Inferior parietal cortex (tissue), 1 donor: ENCODE measurements around the gene SELPLG.
"Not testable (repeated sequence)": the region's sequence is repeated elsewhere in the genome, so short reads cannot be mapped to it uniquely, and the experiment has no call there.

Experiments
- DNase-seq: peaks from one replicate; pipeline ENCODE4 v3.0.0-alpha.2; 2016; ENCODE audit errors: extremely low spot score

The SELPLG gene

DNA sequence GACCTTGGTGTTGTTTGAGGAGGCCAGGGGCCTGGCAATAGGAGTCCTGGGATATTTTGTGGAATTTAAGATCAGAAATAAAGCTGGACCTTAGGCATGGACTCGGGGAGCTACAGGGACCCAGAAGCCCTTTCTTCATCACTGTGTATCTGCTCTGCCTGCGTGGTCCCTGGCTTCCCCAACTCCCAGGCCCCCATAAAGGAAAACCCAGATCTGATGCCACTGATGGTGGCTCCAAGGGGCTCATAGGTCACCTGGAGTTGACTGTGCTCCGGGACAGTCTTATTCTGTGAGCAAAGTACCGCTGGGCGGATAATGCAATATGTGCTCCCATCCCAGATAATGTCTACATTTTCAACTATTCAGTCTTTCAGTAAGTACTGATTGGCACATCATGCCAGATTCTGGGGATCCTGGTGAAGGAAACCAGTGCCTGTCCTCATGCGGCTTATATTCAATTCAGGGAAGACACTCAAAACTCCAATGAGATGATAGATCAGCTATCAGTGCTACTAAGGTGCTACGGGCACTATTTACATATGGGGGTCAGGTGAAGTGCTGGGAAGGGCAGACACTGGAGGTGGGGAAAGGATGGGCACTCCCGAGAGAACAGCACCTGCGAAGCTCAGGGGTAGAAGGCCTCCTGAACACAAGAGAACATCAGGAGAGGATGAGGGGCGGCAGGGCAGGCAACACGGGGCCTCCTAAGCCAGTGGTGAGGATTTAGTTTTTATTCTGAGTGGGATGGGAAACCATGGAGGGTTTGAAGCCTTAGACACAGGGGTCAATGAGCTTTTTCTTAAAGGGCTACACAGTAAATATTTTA is 5.5 kb upstream of the SELPLG start:
- DNase-seq = no peak

DNA sequence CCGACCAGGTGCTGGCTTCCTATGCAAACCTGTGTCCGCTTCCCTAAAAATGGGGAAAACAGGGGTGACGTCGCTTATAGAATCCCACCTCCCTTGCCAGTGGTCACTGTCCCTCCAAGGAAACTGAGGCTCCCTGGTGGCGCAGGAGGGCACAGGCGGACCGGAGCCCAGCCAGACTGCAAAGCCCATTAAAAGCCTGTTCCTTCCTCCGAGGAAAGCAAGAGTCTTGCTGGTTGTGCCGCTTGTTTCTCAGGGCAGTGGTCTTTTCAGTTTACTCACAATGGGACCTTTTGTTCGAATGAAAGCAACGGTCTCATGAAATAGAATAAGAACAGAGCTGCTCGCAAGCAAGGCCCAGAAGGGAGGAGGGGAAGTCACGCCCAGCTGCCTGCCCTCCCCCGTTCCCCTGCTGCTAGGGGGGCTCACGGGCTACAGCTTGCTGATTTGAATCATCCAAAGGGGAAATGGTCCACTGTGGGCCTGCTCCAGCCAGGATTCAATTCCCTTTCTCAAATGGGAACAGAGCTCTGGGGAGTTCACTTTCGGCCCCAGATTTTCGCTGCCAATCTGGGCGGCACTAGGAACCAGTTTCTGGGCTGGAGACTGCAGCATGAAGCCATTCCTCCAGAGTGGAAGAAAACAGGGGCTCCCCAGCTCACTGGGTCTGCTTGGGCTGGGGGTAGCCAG is 4.6 kb upstream of the SELPLG start:
- DNase-seq = peak; percentile 72

DNA sequence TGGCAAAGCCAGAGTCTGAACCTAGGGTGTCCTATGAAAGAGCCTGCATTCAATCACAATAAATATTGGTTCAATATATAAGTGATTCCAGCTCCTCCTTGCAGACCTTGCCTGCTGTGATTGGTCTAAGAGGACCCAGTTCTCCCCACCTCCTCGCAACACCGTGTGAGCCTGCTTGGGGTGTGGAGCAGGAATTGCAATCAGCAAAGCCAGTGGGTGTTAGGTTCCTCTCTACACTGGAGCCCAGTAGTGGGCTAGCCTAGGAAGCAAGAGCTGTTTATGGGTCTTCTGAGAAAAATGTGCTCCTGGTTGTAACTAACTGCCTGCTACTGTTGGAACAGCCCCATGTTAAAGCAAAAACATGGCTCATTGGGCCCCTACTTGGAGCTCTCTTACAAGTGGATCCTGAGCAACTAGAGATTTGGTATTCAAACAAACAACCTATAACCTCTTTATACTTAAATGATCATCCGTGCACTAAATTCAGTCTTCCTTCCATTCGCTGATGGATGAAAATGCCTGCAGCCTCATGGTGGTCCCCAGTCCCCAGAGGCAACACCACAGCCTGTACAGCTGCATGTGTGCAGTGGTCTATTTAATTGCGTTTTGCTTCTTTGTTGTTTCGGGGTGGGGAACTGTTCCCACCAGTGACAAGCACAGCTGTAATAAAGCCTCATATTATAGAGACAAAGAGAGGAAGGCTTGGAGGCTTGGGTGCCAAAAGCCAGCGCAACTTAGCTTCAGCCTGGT is 3.7 kb upstream of the SELPLG start:
- DNase-seq = no peak

DNA sequence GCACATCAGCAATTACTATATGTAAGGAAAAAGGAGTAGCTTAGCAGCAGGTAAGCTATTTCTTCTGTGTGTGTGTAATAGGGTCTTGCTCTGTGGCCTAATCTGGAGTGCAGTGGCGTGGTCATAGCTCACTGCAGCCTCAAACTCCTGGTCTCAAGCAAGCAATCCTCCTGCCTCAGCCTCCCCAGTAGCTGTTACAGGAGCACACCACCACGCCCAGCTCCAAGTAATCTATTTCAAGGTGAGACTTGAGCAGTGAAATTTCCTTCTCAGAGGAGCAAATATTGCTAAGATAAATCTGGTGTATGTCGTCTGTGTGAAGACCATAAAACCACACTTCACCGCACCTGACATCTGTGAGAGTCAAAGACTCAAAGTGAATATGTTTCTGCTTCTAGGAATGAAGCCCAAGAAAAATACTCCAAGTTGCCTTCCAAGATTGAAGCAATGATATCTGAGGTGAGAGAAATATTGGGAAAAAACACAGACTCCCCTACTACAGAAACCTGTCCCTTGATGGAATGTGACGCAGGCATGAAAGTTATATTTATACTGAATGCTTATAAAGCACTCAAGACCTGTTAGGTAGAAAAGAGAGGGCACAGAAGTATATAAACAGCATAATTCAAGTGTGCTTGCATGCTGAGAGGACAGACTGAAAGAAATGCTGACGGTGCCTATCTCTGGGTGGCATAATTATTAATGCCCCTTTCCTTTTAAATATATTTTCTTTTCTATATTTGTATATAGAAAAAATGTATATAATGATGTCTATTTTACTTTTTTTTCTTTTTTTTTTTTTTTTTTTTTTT is 2.5 kb upstream of the SELPLG start:
- DNase-seq = no peak

DNA sequence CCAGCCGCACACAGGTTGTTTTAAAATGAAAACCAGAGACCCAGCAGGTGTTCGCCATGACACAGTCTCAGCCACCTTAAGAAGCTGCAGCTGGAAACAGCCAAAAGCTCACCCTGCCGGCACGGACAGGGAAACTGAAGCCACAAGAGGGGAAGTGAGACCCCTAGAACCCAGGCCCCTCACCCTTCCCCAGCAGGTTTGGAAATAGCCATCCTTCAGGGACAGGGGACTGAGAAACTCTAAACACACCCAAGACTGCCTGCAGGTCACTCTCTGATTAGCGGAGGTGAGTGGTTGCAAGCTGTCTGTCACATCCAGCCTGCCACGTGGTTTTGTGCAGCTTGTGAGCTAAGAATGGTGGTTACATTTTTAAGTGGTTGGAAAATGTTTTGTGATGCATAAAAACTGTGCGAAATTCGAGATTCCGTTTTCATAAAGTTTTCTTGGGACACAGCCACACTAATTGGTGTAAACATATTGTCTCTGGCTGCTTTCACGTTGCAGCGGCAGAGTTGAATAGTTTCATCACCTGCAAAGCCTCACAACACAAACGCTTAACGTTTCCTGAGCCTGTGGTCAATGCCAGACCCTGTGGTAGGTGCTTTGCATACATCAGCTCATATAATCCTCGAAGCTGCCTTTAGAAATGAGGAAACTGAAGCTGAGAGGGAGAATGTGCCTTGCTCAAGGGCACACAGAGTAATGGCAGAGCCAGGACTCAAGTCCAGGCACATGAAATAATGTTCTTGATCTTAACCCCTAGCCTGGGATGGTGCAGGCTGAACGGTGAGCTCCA is 1.7 kb upstream of the SELPLG start:
- DNase-seq = no peak

DNA sequence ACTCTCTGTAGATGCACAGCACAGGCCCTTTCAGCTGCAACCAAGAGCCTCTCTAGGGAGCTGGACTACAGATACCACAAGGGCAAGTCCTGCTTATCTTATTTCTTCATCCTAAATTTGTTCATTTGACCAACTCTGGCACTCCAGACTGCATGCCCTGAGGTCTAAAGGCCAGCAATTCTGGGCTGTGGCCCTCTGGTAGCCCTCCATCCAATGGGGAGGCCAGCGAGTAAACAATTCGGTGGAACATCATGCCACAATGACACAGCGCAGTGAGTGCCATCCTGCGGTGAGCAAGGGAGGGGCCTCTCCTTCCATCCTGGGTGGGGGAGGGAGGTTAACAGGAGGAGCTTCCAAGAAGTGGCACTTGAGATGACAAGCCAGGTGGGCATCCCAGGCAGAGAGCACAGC is 652 bp upstream of the SELPLG start:
- DNase-seq = no peak

DNA sequence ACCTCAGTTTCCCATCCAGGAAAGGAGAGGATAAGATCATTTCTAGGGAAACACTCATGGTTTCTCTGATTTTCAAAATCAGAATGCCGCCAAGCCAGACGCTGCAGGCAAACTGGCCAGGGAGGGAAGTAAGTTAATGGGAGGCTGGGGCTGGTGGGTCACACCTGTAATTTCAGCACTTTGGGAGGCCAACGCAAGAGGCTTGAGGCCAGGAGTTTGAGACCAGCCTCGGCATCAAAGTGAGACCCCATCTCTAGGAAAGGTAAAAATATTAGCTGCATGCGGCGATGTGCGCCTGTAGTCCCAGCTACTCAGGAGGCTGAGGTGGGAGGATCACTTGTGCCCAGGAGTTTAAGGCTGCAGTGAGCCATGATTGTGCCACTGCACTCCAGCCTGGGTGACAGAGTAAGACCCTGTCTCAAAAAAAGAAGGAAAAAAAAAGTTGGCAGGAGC is 587 bp downstream of the SELPLG start:
- DNase-seq = no peak

DNA sequence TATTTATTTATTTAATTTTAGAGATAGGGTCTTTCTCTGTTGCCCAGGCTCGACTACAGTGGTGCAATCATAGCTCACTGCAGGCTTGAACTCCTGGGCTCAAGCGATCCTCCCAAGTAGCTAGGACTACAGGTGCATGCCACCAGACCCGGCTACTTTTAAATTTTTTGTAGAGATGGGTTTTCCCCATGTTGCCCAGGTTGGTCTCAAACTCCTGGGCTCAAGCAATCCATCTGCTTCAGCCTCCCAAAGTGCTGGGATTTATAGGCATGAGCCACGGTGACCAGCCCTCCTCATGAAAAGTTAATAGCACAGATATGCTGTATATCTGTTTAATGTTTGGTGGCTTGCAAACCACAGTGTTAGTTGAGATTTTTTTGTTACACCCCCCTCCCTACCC is 2.4 kb downstream of the SELPLG start:
- not testable (repeated sequence) for DNase-seq

DNA sequence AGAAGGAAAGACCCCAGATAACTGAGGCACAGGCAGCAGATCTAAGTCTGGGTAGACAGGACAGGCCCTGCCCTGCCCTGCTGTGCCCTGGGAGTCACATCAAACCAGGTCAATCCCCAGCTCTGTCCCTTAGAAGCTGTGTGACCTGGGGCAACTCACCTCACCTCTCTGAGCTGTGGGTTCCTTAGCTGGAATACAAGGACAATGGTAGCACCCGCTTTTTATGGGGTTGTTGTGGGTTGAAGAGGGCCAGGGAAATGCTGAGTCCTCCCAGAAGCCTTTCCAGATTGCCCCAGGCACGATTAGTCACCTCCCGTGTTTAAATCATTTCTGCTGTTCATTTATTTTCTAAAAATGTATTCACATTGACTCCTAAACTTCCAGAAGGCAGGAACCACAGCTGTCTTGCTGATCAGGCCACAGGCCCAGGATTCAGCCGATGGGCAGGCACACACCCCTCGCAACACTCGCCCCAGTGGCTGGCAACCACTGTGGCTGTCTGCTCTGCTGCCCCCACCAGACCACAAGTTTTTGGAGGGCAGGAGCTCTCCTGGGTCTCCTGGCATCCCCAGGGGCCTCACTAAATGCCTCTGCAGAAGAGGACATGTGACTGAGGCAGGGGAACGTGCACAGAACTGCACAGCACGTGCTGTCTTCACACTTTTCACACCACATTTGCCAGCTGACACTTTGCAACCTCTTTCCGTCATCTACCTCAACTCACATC is 3.0 kb downstream of the SELPLG start:
- DNase-seq = no peak

DNA sequence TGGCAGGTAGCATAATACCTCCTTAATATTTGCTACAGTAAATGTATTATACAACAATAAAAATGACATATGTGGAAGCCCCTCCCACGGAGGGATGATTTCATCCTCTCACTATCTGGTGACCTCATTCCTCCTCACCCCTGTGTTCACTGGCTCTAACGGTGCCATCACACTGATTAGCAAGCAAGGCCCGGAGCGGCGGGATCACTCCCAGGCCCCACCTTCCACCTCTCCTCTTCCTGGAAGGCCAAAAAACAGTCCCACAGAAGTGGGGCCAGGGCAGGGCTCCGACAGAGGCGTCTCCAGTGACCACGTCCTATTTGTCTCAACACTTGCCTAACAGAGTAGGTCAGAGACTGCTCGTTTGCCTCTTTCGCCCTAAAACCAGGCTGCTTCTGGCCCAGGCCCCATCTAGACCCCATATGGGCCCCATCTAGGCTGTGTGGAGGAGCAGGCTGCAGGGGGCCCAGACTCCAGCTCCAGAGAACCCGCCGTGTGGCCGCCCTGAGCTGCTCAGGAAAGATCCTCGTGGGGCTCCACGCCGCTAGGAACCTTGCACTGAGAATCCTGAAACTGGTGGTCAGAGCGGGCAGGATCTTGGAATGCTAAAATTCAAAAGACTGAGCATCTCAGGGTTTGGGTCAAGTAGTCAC is 3.7 kb downstream of the SELPLG start:
- no peak for DNase-seq

DNA sequence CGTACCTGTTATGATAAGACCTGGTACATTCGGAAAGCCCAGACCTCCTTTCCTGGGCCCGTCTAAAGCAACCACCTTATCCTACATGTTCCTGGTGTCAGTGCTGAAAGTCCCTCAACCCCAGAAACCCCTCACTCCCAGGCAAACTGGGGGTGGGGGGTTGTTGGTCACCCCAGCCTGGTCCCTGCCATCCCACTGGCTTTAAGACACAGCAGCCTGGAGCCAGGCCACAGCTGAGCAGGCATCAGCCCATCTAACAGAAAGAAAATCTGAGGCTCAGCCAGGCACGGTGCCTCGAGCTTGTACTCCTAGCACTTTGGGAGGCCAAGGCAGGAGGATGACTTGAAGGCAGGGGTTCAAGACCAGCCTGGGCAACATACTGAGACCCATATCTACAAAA is 4.5 kb downstream of the SELPLG start:
- DNase-seq = no peak

DNA sequence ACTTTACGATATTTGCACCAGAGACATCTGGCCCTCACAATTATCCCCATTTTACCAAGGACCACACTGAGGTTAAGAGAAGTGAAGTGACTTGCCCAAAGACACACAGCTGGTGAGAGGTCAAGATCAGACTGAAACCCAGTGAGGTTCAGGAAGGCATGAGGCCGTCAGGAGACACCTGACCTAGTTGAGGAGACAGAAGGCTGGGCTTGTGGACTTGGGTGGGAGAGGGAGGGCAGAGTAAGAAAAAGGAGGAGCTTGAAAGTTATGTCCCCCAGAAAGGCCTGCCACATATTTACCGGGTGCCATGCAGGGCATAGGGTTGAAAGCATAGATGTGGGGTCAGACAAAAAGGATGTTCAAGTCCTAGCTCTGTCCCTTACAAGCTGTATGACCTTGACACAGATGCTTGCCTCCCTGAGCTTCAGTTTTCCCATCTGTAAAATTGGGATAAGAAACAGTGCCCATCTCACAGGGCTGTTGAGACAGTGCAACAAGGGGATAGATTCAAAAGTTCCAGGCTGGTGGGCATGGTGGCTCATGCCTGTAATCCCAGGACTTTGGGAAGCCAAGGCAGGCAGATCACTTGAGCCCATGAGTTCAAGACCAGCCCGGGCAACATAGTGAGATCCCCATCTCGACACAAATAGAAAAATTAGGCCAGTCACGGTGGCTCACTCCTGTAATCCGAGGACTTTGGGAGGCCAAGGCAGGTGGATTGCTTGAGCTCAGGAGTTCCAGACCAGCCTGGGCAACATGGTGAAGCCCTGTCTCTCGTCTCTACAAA is 6.4 kb downstream of the SELPLG start:
- no peak for DNase-seq

DNA sequence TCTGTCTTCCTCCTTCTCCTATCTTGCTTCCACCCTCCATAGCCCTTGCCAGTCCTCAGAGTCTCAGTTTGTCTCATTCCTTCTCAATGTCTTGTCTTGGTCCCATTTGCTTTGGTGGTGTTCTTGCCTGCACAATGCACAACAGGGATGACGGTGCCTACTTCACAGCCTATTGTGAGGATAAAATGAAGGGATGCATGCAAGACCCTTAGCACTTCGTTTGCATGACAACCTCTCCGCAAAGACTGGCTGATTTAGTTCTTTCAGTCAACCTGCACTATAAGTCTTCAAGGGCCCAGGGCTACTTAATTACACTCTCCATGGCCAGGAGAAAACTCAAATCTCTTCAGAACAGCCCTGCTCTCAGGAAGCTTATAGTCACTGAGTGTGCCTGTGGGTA is 8.5 kb downstream of the SELPLG start:
- DNase-seq = no peak

DNA sequence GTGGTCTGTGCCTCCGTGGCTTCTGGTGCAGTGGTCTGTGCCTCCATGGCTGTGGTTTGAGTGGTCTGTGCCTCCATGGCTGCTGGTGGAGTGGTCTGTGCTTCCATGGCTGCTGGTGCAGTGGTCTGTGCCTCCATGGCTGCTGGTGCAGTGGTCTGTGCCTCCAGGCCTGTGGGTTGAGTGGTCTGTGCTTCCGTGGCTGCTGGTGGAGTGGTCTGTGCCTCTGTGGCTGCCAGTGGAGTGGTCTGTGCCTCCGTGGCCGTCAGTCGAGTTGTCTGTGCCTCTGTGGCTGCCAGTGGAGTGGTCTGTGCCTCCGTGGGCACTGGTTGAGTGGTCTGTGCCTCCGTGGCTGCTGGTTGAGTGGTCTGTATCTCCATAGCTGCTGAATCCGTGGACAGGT is 10.1 kb downstream of the SELPLG start:
- no peak for DNase-seq

DNA sequence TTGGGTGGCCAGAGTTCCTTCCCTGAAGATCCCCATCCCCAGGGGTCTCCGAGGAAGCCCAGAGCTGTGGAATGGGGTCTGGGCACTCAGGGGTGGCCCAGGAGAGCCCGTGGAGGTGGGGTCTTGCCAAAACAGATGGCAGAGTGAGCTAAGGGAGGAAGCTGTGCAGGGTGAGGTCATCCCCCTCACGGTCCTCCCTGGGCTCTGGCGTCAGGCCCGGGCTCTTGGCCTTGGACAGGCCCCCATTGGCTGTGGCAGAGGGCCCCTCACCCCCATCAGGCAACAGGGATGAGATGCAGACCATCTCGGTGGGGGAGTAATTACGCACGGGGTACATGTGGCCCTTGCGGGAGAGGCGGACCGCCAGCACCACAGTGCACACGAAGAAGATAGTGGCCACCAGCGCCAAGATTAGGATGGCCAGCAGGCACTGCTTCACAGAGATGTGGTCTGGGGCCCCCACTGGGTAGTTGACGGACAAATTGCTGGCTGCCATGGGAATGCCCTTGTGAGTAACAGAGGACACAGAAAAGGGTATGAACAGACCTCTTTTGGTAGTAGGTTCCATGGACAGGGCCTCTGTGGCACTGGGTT is 10.7 kb downstream of the SELPLG start:
- no peak for DNase-seq

DNA sequence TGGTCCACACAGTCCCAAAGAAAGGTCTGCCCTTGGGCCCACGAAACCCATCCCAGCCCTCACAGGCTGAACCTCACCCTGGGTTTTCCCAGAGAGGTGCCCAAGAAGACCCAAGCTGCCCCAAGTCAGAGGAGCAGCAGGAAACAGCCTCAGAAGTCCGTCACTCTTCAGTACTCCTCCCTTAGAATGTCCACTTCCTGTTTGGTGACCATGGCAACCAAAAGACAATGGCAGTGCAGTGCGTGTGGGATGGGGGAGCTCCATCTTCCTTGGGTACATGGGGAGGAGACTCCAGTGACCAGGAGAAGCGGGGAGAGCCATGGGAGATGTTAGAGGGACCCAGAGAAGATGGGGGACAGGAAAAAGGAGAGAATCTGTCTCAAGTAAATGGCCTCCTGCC is 11.3 kb downstream of the SELPLG start:
- DNase-seq = no peak

DNA sequence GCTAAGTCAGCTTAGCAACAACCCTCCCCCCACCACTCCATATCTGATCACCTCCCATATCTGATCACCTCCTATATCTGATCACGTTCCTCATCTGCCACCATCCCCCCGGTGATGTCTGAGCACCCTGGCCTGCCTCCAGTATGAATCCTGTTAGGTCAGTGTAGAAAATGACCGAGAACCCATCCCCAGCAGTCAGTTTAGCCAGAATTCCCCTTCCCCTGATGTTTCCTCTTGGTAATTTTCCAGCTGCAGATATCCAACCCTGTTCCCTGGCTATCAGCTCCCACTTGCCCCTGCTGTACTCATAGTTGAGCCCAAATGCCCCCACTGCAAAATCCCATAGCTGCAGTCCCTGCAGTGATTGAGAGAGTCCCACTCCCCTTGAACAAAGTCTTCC is 12.5 kb downstream of the SELPLG start:
- no peak for DNase-seq

DNA sequence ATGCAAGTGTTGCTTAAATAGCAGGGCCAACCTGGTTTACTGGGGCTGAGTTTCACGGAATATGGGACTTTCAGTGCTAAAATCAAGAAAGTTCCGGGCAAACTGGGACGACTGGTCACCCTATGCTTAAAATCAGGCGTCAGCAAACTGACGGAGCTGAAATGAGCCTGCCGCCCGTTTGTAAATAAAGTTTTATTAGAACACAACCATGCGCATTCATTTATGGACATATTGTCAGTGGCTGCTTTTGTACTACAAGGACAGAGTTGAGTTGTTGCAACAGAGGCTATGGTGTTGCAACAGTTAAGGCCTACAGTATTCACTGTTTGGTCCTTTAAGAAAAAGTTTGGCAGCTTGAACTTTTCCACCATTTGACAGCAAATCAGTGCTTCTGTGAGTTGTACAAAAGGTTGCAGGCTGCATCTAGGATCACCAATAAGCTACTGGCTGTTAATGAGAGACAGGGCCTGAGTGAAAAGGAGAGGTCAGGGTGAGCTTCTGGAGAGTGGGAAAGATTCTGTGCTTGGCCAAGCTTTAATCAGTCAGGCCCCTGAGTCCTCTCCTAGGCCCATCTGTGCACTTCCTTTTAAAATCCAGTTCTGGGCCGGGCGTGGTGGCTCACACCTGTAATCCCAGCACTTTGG is 13.3 kb downstream of the SELPLG start:
- DNase-seq = no peak
